ENCODE data around the gene F11R. TPM values are rescaled to one million over a fixed set of nuclear protein-coding genes. Genes with fewer than 3 reads are reported as not detected.

Gene F11R
- total RNA-seq, 1 donor from 2014 or later, result 7.7 TPM

DNA sequence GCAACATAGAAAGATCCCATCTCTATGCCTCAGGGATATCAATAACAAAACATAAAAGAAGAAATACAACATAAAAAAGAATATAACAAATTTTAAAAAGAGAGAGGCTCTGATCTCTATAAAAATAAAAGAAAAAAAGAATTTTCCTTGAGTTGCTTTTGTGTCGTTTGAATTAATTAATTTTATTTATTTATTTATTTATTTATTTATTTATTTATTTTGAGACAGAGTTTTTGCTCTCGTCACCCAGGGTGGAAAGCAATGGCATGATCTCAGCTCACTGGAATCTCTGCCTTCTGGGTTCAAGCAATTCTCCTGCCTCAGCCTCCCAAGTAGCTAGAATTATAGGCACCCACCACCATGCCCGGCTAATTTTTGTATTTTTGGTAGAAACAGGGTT lies 8.5 kb downstream of the F11R start:
- H3K27ac Mint-ChIP-seq (ENCODE audit: unreplicated experiment), result no peak overlapping the region

DNA sequence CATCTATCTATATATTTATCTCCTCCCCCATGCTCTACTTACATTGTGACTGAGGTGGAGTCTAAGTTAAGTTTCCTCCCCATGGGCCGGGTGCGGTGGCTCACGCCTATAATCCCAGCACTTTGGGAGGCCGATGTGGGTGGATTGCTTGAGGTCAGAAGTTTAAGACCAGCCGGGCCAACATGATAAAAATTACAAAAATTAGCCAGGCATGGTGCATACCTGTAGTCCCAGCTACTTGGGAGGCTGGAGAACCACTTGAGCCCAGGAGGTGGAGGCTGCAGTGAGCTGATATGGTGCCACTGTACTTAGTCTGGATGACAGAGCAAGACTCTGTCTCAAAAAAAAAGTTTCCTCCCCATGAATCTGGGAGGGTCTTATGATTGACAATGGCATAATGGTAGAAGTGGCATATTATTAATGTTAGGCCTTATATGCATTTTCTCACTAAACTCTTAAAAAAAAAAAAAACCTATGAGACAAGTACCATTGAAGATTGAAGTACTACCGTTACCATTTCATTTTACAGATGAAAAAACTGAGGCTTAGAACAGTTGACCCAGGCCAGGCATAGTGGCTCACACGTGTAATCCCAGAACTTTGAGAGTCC lies 11.2 kb downstream of the F11R start:
- Mint-ChIP-seq H3K27me3 (ENCODE audit: unreplicated experiment) (peaks cover 2% of the 10 kb centered on the region), H3K27ac (ENCODE audit: unreplicated experiment) (no peak overlapping the region), H3K36me3 (ENCODE audit: unreplicated experiment) (no peaks in the 10 kb centered on the region)

More for the DNA sequence above, 8.5 kb downstream of the F11R start:
- Mint-ChIP-seq H3K4me1 (ENCODE audit: low read depth, unreplicated experiment) (peaks cover 11% of the 10 kb centered on the region), H3K9me3 (ENCODE audit: unreplicated experiment) (no peaks in the 10 kb centered on the region), H3K36me3 (ENCODE audit: unreplicated experiment) (no peaks in the 10 kb centered on the region), H3K27me3 (ENCODE audit: unreplicated experiment) (peaks cover 2% of the 10 kb centered on the region), H3K4me3 (ENCODE audit: unreplicated experiment) (no peak overlapping the region)
- DNase-seq, result no peak
- TF ChIP-seq, protein P1, sequence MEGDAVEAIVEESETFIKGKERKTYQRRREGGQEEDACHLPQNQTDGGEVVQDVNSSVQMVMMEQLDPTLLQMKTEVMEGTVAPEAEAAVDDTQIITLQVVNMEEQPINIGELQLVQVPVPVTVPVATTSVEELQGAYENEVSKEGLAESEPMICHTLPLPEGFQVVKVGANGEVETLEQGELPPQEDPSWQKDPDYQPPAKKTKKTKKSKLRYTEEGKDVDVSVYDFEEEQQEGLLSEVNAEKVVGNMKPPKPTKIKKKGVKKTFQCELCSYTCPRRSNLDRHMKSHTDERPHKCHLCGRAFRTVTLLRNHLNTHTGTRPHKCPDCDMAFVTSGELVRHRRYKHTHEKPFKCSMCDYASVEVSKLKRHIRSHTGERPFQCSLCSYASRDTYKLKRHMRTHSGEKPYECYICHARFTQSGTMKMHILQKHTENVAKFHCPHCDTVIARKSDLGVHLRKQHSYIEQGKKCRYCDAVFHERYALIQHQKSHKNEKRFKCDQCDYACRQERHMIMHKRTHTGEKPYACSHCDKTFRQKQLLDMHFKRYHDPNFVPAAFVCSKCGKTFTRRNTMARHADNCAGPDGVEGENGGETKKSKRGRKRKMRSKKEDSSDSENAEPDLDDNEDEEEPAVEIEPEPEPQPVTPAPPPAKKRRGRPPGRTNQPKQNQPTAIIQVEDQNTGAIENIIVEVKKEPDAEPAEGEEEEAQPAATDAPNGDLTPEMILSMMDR (IDR thresholded peaks at IDR 0.05; ENCODE audit: partially characterized antibody, unreplicated experiment), result no peak

DNA sequence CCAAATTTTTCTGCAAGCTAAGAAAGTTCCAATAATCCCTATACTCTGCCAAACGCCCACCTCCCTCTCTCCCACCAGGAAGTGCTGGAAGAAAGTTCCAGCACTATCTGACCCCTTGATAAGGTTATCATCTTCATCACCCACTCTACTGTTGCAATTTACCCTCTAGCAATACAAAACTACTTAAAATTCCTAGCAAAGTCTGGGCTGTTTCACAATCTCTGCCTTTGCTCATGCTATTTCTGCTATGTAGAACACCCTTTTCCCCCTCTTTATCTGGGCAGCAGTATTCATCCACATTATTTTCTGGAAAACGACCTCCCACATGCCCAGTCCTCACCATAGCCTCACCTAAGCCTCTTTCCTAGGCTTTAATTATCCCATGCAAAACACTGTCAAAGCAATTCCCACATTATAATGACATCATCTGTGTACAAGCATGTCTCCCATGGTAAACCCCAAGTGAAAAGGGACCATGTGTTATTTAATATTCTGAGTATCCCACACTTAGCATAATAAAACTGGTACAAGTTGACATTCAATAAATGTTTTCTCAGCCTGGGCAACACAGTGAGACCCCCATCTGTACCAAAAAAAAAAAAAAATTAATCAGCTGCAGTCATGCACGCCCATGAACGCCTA lies 12.0 kb downstream of the F11R start:
- DNase-seq, result no peak
- H3K9me3 Mint-ChIP-seq (ENCODE audit: unreplicated experiment), result no peaks in the 10 kb centered on the region
- no peak overlapping the region for H3K4me3 Mint-ChIP-seq (ENCODE audit: unreplicated experiment)
- peaks cover 2% of the 10 kb centered on the region for H3K27me3 Mint-ChIP-seq (ENCODE audit: unreplicated experiment)
- H3K4me1 Mint-ChIP-seq (ENCODE audit: low read depth, unreplicated experiment), result peaks cover 7% of the 10 kb centered on the region
- H3K36me3 Mint-ChIP-seq (ENCODE audit: unreplicated experiment), result no peaks in the 10 kb centered on the region
- TF ChIP-seq, protein P1 (IDR thresholded peaks at IDR 0.05; ENCODE audit: partially characterized antibody, unreplicated experiment), result no peak
- no peak overlapping the region for H3K27ac Mint-ChIP-seq (ENCODE audit: unreplicated experiment)

More for the DNA sequence above, 11.2 kb downstream of the F11R start:
- H3K4me3 Mint-ChIP-seq (ENCODE audit: unreplicated experiment), result no peak overlapping the region
- TF ChIP-seq, protein P1 (IDR thresholded peaks at IDR 0.05; ENCODE audit: partially characterized antibody, unreplicated experiment), result no peak
- H3K9me3 Mint-ChIP-seq (ENCODE audit: unreplicated experiment), result no peaks in the 10 kb centered on the region
- H3K4me1 Mint-ChIP-seq (ENCODE audit: low read depth, unreplicated experiment), result peaks cover 9% of the 10 kb centered on the region
- DNase-seq, result no peak

DNA sequence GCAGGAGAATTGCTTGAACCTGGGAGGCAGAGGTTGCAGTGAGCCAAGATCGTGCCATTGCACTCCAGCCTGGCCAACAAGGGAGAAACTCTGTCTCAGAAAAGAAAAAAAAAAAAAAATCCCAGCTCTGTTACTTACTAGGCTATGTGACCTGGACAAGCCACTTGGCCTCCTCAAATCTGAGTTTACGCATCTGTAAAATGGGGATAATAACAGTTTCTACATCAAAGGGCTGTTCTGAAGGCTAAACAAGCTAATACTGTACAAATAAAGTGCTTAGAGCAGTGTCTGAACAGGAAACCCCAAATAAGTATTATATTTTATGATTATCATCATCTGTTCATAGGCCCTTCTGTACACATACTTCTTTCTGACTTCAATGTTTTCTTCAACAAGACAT lies 13.6 kb downstream of the F11R start:
- Mint-ChIP-seq H3K27ac (ENCODE audit: unreplicated experiment) (no peak overlapping the region), H3K27me3 (ENCODE audit: unreplicated experiment) (no peaks in the 10 kb centered on the region), H3K4me3 (ENCODE audit: unreplicated experiment) (no peak overlapping the region), H3K4me1 (ENCODE audit: low read depth, unreplicated experiment) (no peaks in the 10 kb centered on the region), H3K9me3 (ENCODE audit: unreplicated experiment) (no peaks in the 10 kb centered on the region), H3K36me3 (ENCODE audit: unreplicated experiment) (no peaks in the 10 kb centered on the region)
- no peak for DNase-seq
- TF ChIP-seq, protein P1 (IDR thresholded peaks at IDR 0.05; ENCODE audit: partially characterized antibody, unreplicated experiment), result no peak

DNA sequence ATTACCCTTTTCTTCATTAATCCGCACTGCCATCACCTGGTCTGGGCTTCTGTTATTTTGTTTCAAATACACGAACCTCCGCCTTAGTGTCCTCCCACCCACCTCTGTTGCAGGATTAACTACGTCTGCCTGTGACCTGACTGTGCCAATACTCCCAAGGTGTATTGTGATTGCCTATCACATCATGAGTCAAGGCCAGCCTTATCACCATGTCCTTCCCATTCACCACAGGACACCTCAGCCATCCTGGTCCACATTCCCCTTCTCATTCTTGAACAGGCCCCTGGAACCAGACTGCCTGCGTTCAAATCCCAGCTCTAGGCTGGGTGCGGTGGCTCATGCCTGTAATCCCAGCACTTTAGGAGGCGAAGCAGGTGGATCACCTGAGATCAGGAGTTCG lies 14.4 kb downstream of the F11R start:
- TF ChIP-seq, protein P1 (IDR thresholded peaks at IDR 0.05; ENCODE audit: partially characterized antibody, unreplicated experiment), result no peak
- Mint-ChIP-seq H3K9me3 (ENCODE audit: unreplicated experiment) (no peaks in the 10 kb centered on the region), H3K4me3 (ENCODE audit: unreplicated experiment) (no peak overlapping the region), H3K27ac (ENCODE audit: unreplicated experiment) (no peak overlapping the region), H3K27me3 (ENCODE audit: unreplicated experiment) (no peaks in the 10 kb centered on the region), H3K36me3 (ENCODE audit: unreplicated experiment) (no peaks in the 10 kb centered on the region), H3K4me1 (ENCODE audit: low read depth, unreplicated experiment) (no peaks in the 10 kb centered on the region)
- DNase-seq, result no peak

All from glutamatergic neuron (in vitro differentiated cells).